HepG2 (cell line): ENCODE results near the gene TWIST2. TPM values are rescaled to one million over a fixed set of nuclear protein-coding genes. Genes with fewer than 3 reads are reported as not detected.

Source experiments
- ATAC-seq: fragments of 200-7000 bp; cut with Tn5 transposase; 3 replicates; pipeline ENCODE4 v1.9.1; 2020; ENCODE audit warnings: mild to moderate bottlenecking, moderate library complexity
- BruUV-seq: library from RNA; stranded (reverse); fragments of 400-500 nt; replicated peaks from 2 replicates; lab custom pipeline; 2021; lab: Mats Ljungman, UMichigan
- CTCF ChIA-PET: fragments of 300-600 bp; formaldehyde crosslinking; extraction: SDS; loops from one replicate; lab custom pipeline; 2021; ENCODE audit warnings: low total read pairs, inconsistent platforms, low intra/inter-chr PET ratio; lab: Yijun Ruan, JAX
- POLR2A ChIA-PET: fragments of 350-600 bp; sonication (Branson Sonifier 250); formaldehyde crosslinking; loops from one replicate; lab custom pipeline; 2020; ENCODE audit warnings: antibody characterized with exemption, inconsistent platforms; lab: Yijun Ruan, JAX
- DNase-seq: peaks from one replicate; pipeline ENCODE4 v3.0.0-alpha.2; 2015; ENCODE audit warnings: low spot score
- FAIRE-seq: peaks from 3 replicates; lab custom pipeline; 2011; peaks lifted over from hg19 to GRCh38; lab: Jason Lieb, UNC
- H2AFZ ChIP-seq: one replicate; pipeline ENCODE4 v1.6.1; 2011; ENCODE audit warnings: low read length, inconsistent platforms
- H3K27ac ChIP-seq: fragments of 300-600 bp; 3 replicates; pipeline ENCODE4 v1.8.0; 2011; ENCODE audit warnings: mixed run types, mild to moderate bottlenecking, mixed read lengths, low read length, inconsistent platforms; ENCODE audit not compliant: insufficient read depth; ENCODE audit errors: extremely low read length
- H3K27me3 ChIP-seq, 2 experiments: fragments of 200-600 bp in 1 of 2; 2 replicates in 1 of 2; 3 replicates in 1 of 2; pipeline versions ENCODE4 v1.6.0 to v1.8.0; 2011; ENCODE audit warnings: low read length in 2 of 2, mild to moderate bottlenecking in 2 of 2, moderate library complexity in 2 of 2, inconsistent platforms in 1 of 2; ENCODE audit not compliant: insufficient read depth in 2 of 2, control insufficient read depth in 1 of 2
- H3K36me3 ChIP-seq, 2 experiments: fragments of 200-600 bp in 1 of 2; replicated peaks in 1 of 2; 2 replicates in 1 of 2; 3 replicates in 1 of 2; pipeline versions ENCODE4 v1.5.1 to v1.8.0; 2011; ENCODE audit warnings: low read length in 2 of 2, inconsistent platforms in 1 of 2; ENCODE audit not compliant: insufficient read depth in 2 of 2, control insufficient read depth in 1 of 2
- H3K4me1 ChIP-seq: 2 replicates; pipeline ENCODE4 v1.5.1; 2012; ENCODE audit warnings: low read length, inconsistent platforms; ENCODE audit not compliant: insufficient read depth
- H3K4me2 ChIP-seq: 2 replicates; pipeline ENCODE4 v1.6.0; 2011; ENCODE audit warnings: low read depth, low read length, inconsistent platforms
- H3K4me3 ChIP-seq, 3 experiments: fragments of 200-600 bp in 1 of 3; sonication (generic), shearing (Covaris generic) in 1 of 3; replicated peaks in 1 of 3; 2 replicates each; pipeline ENCODE4 v1.5.1; 2011 to 2016; ENCODE audit warnings: low read length in 3 of 3, inconsistent platforms in 2 of 3, low read depth in 2 of 3, mild to moderate bottlenecking in 2 of 3, control low read depth in 1 of 3, mixed read lengths in 1 of 3; ENCODE audit not compliant: insufficient read depth in 1 of 3
- H3K79me2 ChIP-seq: one replicate; pipeline ENCODE4 v1.6.1; 2011; ENCODE audit warnings: low read length, inconsistent platforms; ENCODE audit not compliant: insufficient read depth
- H3K9ac ChIP-seq: 2 replicates; pipeline ENCODE4 v1.6.0; 2011; ENCODE audit warnings: mild to moderate bottlenecking, low read depth, low read length, inconsistent platforms; ENCODE audit not compliant: insufficient read depth
- H3K9me3 ChIP-seq: 2 replicates; pipeline ENCODE4 v1.5.1; 2012; ENCODE audit warnings: mild to moderate bottlenecking, low read length
- H4K20me1 ChIP-seq: 2 replicates; pipeline ENCODE4 v1.6.0; 2011; ENCODE audit warnings: inconsistent platforms, mild to moderate bottlenecking, low read length, moderate library complexity; ENCODE audit not compliant: insufficient read depth
- EP300 ChIP-seq, 3 experiments: sonication (generic) in 1 of 3; formaldehyde crosslinking in 1 of 3; IDR thresholded peaks; 2 replicates each; pipeline versions ENCODE4 v1.5.1 to v1.6.1; 2011 to 2020; ENCODE audit warnings: low read depth in 2 of 3, low read length in 2 of 3, borderline replicate concordance in 1 of 3, improper control_type of control experiment in 1 of 3, mild to moderate bottlenecking in 1 of 3, missing genetic modification reagents in 1 of 3, moderate library complexity in 1 of 3
- PHF20 ChIP-seq: sonication (generic); formaldehyde crosslinking; IDR thresholded peaks from 2 replicates; pipeline ENCODE4 v1.5.0; 2020; ENCODE audit warnings: mild to moderate bottlenecking, missing genetic modification reagents
- ZBTB21 ChIP-seq: sonication (generic); formaldehyde crosslinking; IDR thresholded peaks from 2 replicates; pipeline ENCODE4 v1.4.0; 2020; ENCODE audit warnings: missing genetic modification reagents
- ZNF329 ChIP-seq: sonication (generic); formaldehyde crosslinking; IDR thresholded peaks from 2 replicates; pipeline ENCODE4 v1.9.0; 2021; ENCODE audit warnings: low read depth, mild to moderate bottlenecking, missing genetic modification reagents
- ZNF569 ChIP-seq: sonication (generic); formaldehyde crosslinking; IDR thresholded peaks from 2 replicates; pipeline ENCODE4 v1.5.0; 2020; ENCODE audit warnings: mild to moderate bottlenecking, missing genetic modification reagents, moderate library complexity, borderline replicate concordance
- ZNF577 ChIP-seq: sonication (generic); formaldehyde crosslinking; IDR thresholded peaks from 2 replicates; pipeline ENCODE4 v1.4.0; 2020; ENCODE audit warnings: mild to moderate bottlenecking, low read depth, missing genetic modification reagents, borderline replicate concordance
- ZNF607 ChIP-seq: sonication (generic); formaldehyde crosslinking; IDR thresholded peaks from 2 replicates; pipeline ENCODE4 v1.5.1; 2020; ENCODE audit warnings: missing genetic modification reagents, mild to moderate bottlenecking, borderline replicate concordance
- ZNF800 ChIP-seq: sonication (generic); formaldehyde crosslinking; IDR thresholded peaks from 2 replicates; pipeline ENCODE4 v1.4.0; 2020; ENCODE audit warnings: missing genetic modification reagents
- WGBS: methylation state at CpG from one replicate; pipeline ENCODE4 v1.1.6; 2017; ENCODE audit warnings: low lambda C conversion rate; 5-methylcytosine and 5-hydroxymethylcytosine counted together
- in situ Hi-C: cut with HindIII; loops from 2 replicates; pipeline ENCODE4 v1.10.0; 2017; ENCODE audit warnings: low pct_unique_long_range_greater_than_20kb; ENCODE audit not compliant: extremely low pct_ligation_motif_present
- intact Hi-C: fragments of 100-400 bp; cut with micrococcal nuclease; formaldehyde crosslinking; loops from one replicate; pipeline ENCODE4 v1.10.0; 2022; ENCODE audit not compliant: unreplicated experiment
- polyA plus RNA-seq, 8 experiments: library from polyadenylated mRNA; depleted of rRNA in 3 of 8; stranded (reverse) in 7 of 8; unstranded in 1 of 8; fragments of >200 nt; fragmentation: Illumina TruSeq in 4 of 8; extraction: Trizol in 4 of 8; gene quantifications; 2 replicates each; pipeline versions ENCODE4 v1.2.1 to v1.2.3, GENCODE V29; 2011 to 2016; ENCODE audit warnings: low read depth in 4 of 8, missing spikeins in 1 of 8, mixed read lengths in 1 of 8; ENCODE audit not compliant: insufficient read depth in 1 of 8
- total RNA-seq, 5 experiments: library from RNA; depleted of rRNA; stranded (reverse); fragments of >200 nt; fragmentation: Illumina TruSeq; extraction: Trizol; gene quantifications; 2 replicates each; pipeline ENCODE4 v1.2.3, GENCODE V29; 2016; ENCODE audit warnings: low read depth in 1 of 5

The TWIST2 gene
- total and polyA plus RNA-seq, 2 of the 13 experiments (the other 11 are each of a cell fraction or from before 2014, with no cell fraction given), result 0.08 to 0.11 TPM

DNA sequence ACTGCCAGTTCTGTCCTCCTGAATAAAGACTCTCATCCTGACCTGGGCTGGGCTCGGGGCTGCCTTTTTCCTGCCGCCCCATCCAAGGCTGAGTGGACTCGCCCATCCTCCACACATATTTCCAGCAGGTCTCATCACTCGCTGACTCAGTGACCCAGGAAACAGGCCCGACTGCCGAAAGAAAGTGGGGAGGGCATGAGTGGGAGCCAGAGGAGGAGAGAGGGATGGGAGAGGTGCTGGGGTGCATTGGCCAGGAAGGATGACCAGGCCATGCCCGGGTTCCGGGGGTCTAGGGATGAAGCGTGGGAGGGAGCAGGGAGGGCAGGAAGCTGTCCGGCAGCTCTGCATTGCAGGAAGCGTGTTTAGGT is 66.7 kb downstream of the TWIST2 start:
- BruUV-seq, result no TSS peak
- Histone ChIP-seq H3K4me2 (no peak overlapping the region), H3K9me3 (no peaks in the 10 kb centered on the region), H3K79me2 (no peaks in the 10 kb centered on the region), H3K4me1 (no peaks in the 10 kb centered on the region), H4K20me1 (no peaks in the 10 kb centered on the region; the same call in 1 of the 2 replicates), H2AFZ (no peak overlapping the region), H3K27ac (no peak overlapping the region), H3K27me3 (peaks cover 8 to 60% of the 10 kb centered on the region in 2 experiments), H3K9ac (no peak overlapping the region), H3K36me3 (no peaks in the 10 kb centered on the region), H3K4me3 (no peak overlapping the region)
- 31% methylated on average over 11 of the region's 11 CpGs for WGBS
- TF ChIP-seq ZNF577 (no peak), ZBTB21 (no peak), ZNF607 (no peak), ZNF569 (CRISPR knock-in tag) (no peak), ZNF329 (CRISPR knock-in tag) (no peak), PHF20 (no peak), EP300 (IDR thresholded peaks at IDR 0.05; ENCODE audit: low read depth in 2 of 2, low read length in 2 of 2) (no peak), EP300 (CRISPR knock-in tag; IDR thresholded peaks at IDR 0.05; ENCODE audit: borderline replicate concordance) (no peak), ZNF800 (CRISPR knock-in tag) (no peak)
- ATAC-seq, result no peak
- CTCF ChIA-PET, result no interaction called here
- in situ Hi-C loops (no loop called here), intact Hi-C loops (no loop called here)
- DNase-seq, result no peak
- FAIRE-seq, result no peak
- POLR2A ChIA-PET, result no interaction called here
